Osteoblast (primary cell): Measurements from ENCODE around the gene PTOV1. TPM values are rescaled to one million over a fixed set of nuclear protein-coding genes. Genes with fewer than 3 reads are reported as not detected.
A peak's percentile ranks its signal among the peaks of the same experiment; 100 is the strongest.
"Not testable (repeated sequence)": the region's sequence is repeated elsewhere in the genome, so short reads cannot be mapped to it uniquely, and the experiment has no call there.

Experiments
- DNase-seq: peaks from one replicate; pipeline ENCODE4 v3.0.0; 2011; ENCODE audit warnings: low spot score, mixed read lengths; ENCODE audit not compliant: insufficient read length; ENCODE audit errors: missing footprints
- H2AFZ ChIP-seq: 2 replicates; pipeline ENCODE4 v1.6.0; 2011; ENCODE audit warnings: mild to moderate bottlenecking, low read length
- H3K27ac ChIP-seq: 2 replicates; pipeline ENCODE4 v1.5.1; 2011; ENCODE audit warnings: mild to moderate bottlenecking, low read depth, low read length, moderate library complexity
- H3K27me3 ChIP-seq: 2 replicates; pipeline ENCODE4 v1.6.0; 2012; ENCODE audit warnings: mild to moderate bottlenecking, control low read depth, inconsistent platforms, low read length, moderate library complexity; ENCODE audit not compliant: insufficient read depth
- H3K36me3 ChIP-seq: 2 replicates; pipeline ENCODE4 v1.5.1; 2011; ENCODE audit warnings: mild to moderate bottlenecking, low read length, control low read depth, moderate library complexity; ENCODE audit not compliant: insufficient read depth
- H3K4me1 ChIP-seq: 2 replicates; pipeline ENCODE4 v1.5.1; 2011; ENCODE audit warnings: mild to moderate bottlenecking, low read length, control low read depth, moderate library complexity; ENCODE audit not compliant: insufficient read depth
- H3K4me2 ChIP-seq: 2 replicates; pipeline ENCODE4 v1.6.0; 2011; ENCODE audit warnings: mild to moderate bottlenecking, low read length; ENCODE audit not compliant: insufficient read depth
- H3K4me3 ChIP-seq: fragments of 200-600 bp; sonication (generic); 3 replicates; pipeline ENCODE4 v1.5.1; 2012; ENCODE audit warnings: mild to moderate bottlenecking, low read length, inconsistent platforms; ENCODE audit not compliant: insufficient read depth
- H3K79me2 ChIP-seq: 2 replicates; pipeline ENCODE4 v1.6.0; 2012; ENCODE audit warnings: mild to moderate bottlenecking, low read length, control low read depth, inconsistent platforms; ENCODE audit not compliant: insufficient read depth
- H3K9me3 ChIP-seq: 2 replicates; pipeline ENCODE4 v1.5.1; 2011; ENCODE audit warnings: low read depth, low read length, control low read depth
- H4K20me1 ChIP-seq: 2 replicates; pipeline ENCODE4 v1.6.0; 2012; ENCODE audit warnings: mild to moderate bottlenecking, low read length, control low read depth; ENCODE audit not compliant: insufficient read depth
- CTCF ChIP-seq: IDR thresholded peaks from 2 replicates; pipeline ENCODE4 v1.5.1; 2011; ENCODE audit warnings: mild to moderate bottlenecking, low read depth, low read length, moderate library complexity; ENCODE audit errors: extremely low read depth
- total RNA-seq: library from RNA; depleted of rRNA; stranded (reverse); fragments of >200 nt; gene quantifications from 2 replicates; pipeline ENCODE4 v1.2.3, GENCODE V29; 2012

The PTOV1 gene
- total RNA-seq, 1 donor = 39.4 TPM

DNA sequence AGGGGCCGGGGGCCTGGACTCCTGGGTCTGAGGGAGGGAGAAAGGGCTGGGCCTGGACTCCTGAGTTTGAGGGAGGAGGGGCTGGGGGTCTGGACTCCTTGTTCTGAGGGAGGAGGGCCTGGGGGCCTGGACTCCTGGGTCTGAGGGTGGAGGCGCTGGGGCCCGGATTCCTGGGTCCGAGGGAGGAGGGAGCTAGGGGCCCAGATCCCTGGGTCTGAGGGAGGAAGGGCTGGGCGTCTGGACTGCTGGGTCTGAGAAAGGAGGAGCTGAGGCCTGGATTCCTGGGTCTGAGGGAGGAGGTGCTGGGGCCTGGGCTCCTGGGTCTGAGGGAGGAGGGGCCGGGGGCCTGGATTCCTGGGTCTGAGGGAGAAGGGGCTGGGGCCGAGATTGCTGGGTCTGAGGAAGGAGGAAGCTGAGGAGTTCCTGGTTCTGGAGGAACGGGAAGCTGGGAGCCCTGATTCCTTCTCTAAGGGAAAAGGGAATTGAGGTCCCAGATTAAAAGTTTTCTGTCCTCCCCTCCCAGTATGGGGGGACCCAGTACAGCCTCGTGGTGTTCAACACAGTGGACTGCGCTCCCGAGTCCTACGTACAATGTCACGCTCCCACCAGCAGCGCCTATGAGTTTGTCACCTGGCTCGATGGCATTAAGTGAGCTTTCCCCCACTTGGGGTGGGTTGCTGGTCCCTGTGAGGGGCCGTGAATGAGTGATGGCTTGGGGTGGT, 32.1 kb upstream of the PTOV1 start:
- Histone ChIP-seq H3K79me2 (peaks cover 47% of the 10 kb centered on the region), H3K27ac (peak overlapping the region; percentile 99), H3K9me3 (no peaks in the 10 kb centered on the region), H2AFZ (peak overlapping the region; percentile 91), H4K20me1 (peaks cover 9% of the 10 kb centered on the region), H3K4me2 (peak overlapping the region; percentile 91), H3K27me3 (no peaks in the 10 kb centered on the region), H3K4me1 (peaks cover 11% of the 10 kb centered on the region), H3K4me3 (peak overlapping the region; percentile 99), H3K36me3 (peaks cover 14% of the 10 kb centered on the region)
- peak; percentile 52 for DNase-seq
- TF ChIP-seq CTCF = no peak

- H3K9me3 ChIP-seq, H3K27me3 ChIP-seq, H2AFZ ChIP-seq, H3K27ac ChIP-seq, H3K4me1 ChIP-seq: not testable (repeated sequence)
- H3K4me3 ChIP-seq = peak overlapping the region; percentile 99
- peak overlapping the region; percentile 91 for H3K4me2 ChIP-seq
- H4K20me1 ChIP-seq = peaks cover 11% of the 10 kb centered on the region
- H3K79me2 ChIP-seq = peaks cover 53% of the 10 kb centered on the region
- H3K36me3 ChIP-seq = peaks cover 14% of the 10 kb centered on the region
- peak; percentile 38 for DNase-seq
Observed at GRCh38 chr19:49819452-49820115, 31.4 kb upstream of the PTOV1 start.

- no peak for DNase-seq
- TF ChIP-seq CTCF = no peak
- Histone ChIP-seq H3K4me3 (no peak overlapping the region), H3K27ac (no peak overlapping the region), H4K20me1 (peaks cover 16% of the 10 kb centered on the region), H3K27me3 (no peaks in the 10 kb centered on the region), H3K4me2 (no peak overlapping the region), H2AFZ (no peak overlapping the region), H3K9me3 (no peaks in the 10 kb centered on the region), H3K4me1 (peaks cover 4% of the 10 kb centered on the region), H3K79me2 (peaks cover 57% of the 10 kb centered on the region), H3K36me3 (peaks cover 14% of the 10 kb centered on the region)
Observed at GRCh38 chr19:49820125-49820524, 30.8 kb upstream of the PTOV1 start.

DNA sequence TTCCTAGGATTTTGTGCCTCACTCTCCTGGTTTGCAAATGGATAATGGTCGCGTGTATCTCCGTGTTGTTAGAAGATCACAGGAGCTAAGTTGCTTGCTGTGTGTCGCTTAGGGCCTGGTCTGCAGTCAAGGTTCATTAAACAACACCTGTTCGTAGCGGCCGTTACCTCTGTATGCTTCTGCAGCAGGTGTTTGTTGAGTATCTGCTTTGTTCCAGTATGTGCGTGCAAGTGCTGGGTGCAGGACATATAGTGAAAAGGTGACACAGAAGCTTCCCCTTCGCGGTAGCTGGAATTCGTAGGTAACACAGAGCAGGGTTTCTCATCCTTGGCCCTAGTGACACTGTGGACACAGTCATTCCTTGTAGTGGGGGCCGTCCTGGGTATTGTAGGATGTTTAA, 27.5 kb upstream of the PTOV1 start:
- Histone ChIP-seq H4K20me1 (peaks cover 32% of the 10 kb centered on the region), H3K36me3 (peaks cover 14% of the 10 kb centered on the region), H2AFZ (no peak overlapping the region), H3K4me3 (no peak overlapping the region), H3K9me3 (no peaks in the 10 kb centered on the region), H3K27ac (no peak overlapping the region), H3K79me2 (peaks cover 75% of the 10 kb centered on the region), H3K4me1 (no peaks in the 10 kb centered on the region), H3K27me3 (no peaks in the 10 kb centered on the region), H3K4me2 (no peak overlapping the region)
- DNase-seq = peak; percentile 26
- TF ChIP-seq CTCF = no peak
